ENCODE data around the gene DHX58. TPM values are rescaled to one million over a fixed set of nuclear protein-coding genes. Genes with fewer than 3 reads are reported as not detected.

The DHX58 gene
- total RNA-seq, 1 experiment from 2014 or later: 2.1 TPM

DNA sequence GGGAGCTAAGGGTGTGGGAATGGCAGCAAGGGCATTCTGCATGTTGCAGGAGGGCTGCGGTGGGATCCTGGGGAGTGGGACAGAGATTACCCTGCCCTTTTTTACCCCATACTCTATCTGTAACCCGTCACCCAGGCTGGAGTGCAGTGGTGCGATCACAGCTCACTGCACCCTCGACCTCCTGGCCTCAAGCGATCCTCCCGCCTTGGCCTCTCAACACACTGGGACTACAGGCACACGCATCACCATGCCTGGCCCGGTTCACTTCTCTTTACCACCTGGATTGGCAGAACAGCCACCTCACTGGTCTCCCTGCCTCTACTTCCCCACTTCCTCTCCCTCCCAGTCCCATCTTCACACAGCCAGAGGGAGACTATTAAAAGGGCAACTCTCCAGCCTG lies 23.8 kb downstream of the DHX58 start:
- H3K4me1 ChIP-seq (ENCODE audit: insufficient read depth, low read length, poor library complexity, severe bottlenecking): no peaks in the 10 kb centered on the region
- POLR2A ChIA-PET (ENCODE audit: low non-redundant PET): no interaction called here
- no peaks in the 10 kb centered on the region for H3K9me3 ChIP-seq (ENCODE audit: low read depth, low read length, poor library complexity, severe bottlenecking)
- H3K36me3 ChIP-seq (ENCODE audit: insufficient read depth, low read length, poor library complexity, severe bottlenecking): no peaks in the 10 kb centered on the region
- no TSS peak for BruUV-seq (replicated peaks)
- no peak overlapping the region for H3K4me3 ChIP-seq (ENCODE audit: low read depth, low read length, poor library complexity, severe bottlenecking)
- H3K27me3 ChIP-seq (replicated peaks; ENCODE audit: insufficient read depth, low read depth, low read length, poor library complexity): no peaks in the 10 kb centered on the region
- DNase-seq (ENCODE audit: low spot score): no peak
- CTCF ChIA-PET: no interaction called here
- no peak overlapping the region for H3K27ac ChIP-seq (ENCODE audit: low read depth, low read length, poor library complexity, severe bottlenecking)
- intact Hi-C loops (cut with micrococcal nuclease; ENCODE audit: unreplicated experiment): no loop called here
- TF ChIP-seq CTCF (conservative IDR thresholded peaks at IDR 0.05; ENCODE audit: low read depth, low read length) (no peak), EZH2 (IDR thresholded peaks at IDR 0.05; ENCODE audit: borderline replicate concordance, low read depth, low read length, poor library complexity, severe bottlenecking) (no peak)

- H3K9me3 ChIP-seq (ENCODE audit: low read depth, low read length, poor library complexity, severe bottlenecking): no peaks in the 10 kb centered on the region
- no TSS peak for BruUV-seq (replicated peaks)
- H3K4me3 ChIP-seq (ENCODE audit: low read depth, low read length, poor library complexity, severe bottlenecking): no peak overlapping the region
- H3K27me3 ChIP-seq (replicated peaks; ENCODE audit: insufficient read depth, low read depth, low read length, poor library complexity): no peaks in the 10 kb centered on the region
- CTCF ChIA-PET: no interaction called here
- no peak for TF ChIP-seq CTCF (conservative IDR thresholded peaks at IDR 0.05; ENCODE audit: low read depth, low read length)
- TF ChIP-seq EZH2 (IDR thresholded peaks at IDR 0.05; ENCODE audit: borderline replicate concordance, low read depth, low read length, poor library complexity, severe bottlenecking): no peak
- H3K36me3 ChIP-seq (ENCODE audit: insufficient read depth, low read length, poor library complexity, severe bottlenecking): no peaks in the 10 kb centered on the region
- POLR2A ChIA-PET (ENCODE audit: low non-redundant PET): no interaction called here
- DNase-seq (ENCODE audit: low spot score): no peak
- H3K27ac ChIP-seq (ENCODE audit: low read depth, low read length, poor library complexity, severe bottlenecking): no peak overlapping the region
- H3K4me1 ChIP-seq (ENCODE audit: insufficient read depth, low read length, poor library complexity, severe bottlenecking): no peaks in the 10 kb centered on the region
- intact Hi-C loops (cut with micrococcal nuclease; ENCODE audit: unreplicated experiment): no loop called here
These were observed 24.5 kb downstream of the DHX58 start for GRCh38 chr17:42087736-42088705.

DNA sequence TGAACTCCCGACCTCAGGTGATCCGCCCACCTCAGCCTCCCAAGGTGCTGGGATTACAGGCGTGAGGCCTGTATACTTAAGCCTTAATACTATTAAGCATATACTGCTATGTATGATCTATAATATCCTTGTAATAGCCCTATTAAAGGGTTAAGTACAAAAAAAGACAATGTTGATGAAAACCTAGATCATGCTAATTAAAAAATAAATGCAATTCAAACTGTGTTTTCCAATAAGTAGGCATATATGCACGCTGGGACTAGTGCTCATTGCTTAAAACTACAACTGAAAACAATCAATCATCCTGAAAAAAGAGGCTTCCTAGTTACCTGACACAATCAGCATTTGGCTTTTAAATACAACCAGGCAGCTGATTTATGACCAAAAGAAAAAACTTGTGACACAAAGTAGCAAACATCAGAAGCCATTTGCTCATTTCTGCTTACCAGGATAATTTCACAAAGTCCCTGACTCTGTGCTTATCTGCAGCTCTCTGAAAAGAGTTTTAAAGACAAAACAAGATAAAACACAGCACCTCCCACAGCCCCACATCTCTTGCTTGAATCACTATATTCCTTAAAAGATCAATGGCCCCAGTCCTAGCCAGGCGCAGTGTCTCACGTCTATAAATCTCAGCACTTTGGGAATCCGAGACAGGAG lies 25.3 kb downstream of the DHX58 start:
- TF ChIP-seq CTCF (conservative IDR thresholded peaks at IDR 0.05; ENCODE audit: low read depth, low read length) (no peak), EZH2 (IDR thresholded peaks at IDR 0.05; ENCODE audit: borderline replicate concordance, low read depth, low read length, poor library complexity, severe bottlenecking) (no peak)
- no peaks in the 10 kb centered on the region for H3K9me3 ChIP-seq (ENCODE audit: low read depth, low read length, poor library complexity, severe bottlenecking)
- no peaks in the 10 kb centered on the region for H3K36me3 ChIP-seq (ENCODE audit: insufficient read depth, low read length, poor library complexity, severe bottlenecking)
- ChIA-PET POLR2A (ENCODE audit: low non-redundant PET) (no interaction called here), CTCF (no interaction called here)
- intact Hi-C loops (cut with micrococcal nuclease; ENCODE audit: unreplicated experiment): no loop called here
- H3K4me1 ChIP-seq (ENCODE audit: insufficient read depth, low read length, poor library complexity, severe bottlenecking): no peaks in the 10 kb centered on the region
- DNase-seq (ENCODE audit: low spot score): no peak
- H3K27me3 ChIP-seq (replicated peaks; ENCODE audit: insufficient read depth, low read depth, low read length, poor library complexity): no peaks in the 10 kb centered on the region
- BruUV-seq (replicated peaks): no TSS peak
- H3K27ac ChIP-seq (ENCODE audit: low read depth, low read length, poor library complexity, severe bottlenecking): no peak overlapping the region
- H3K4me3 ChIP-seq (ENCODE audit: low read depth, low read length, poor library complexity, severe bottlenecking): no peak overlapping the region
